22Rv1 (cell line): Measurements from ENCODE around the gene IL1R1.

Experiments used
- CTCF ChIP-seq: fragments of 450-650 bp; IDR thresholded peaks from 2 replicates; pipeline ENCODE4 v1.5.1; 2017; ENCODE audit warnings: mild to moderate bottlenecking
- ZFX ChIP-seq: fragments of 450-650 bp; IDR thresholded peaks from 2 replicates; pipeline ENCODE4 v1.6.1; 2017; ENCODE audit warnings: antibody characterized with exemption, borderline replicate concordance

- TF ChIP-seq CTCF: no peak
- TF ChIP-seq ZFX: no peak
These were observed 48.0 kb downstream of the IL1R1 start for GRCh38 chr2:102190430-102191107.
